H1 (cell line): ENCODE measurements around the gene RSBN1. TPM values are rescaled to one million over a fixed set of nuclear protein-coding genes. Genes with fewer than 3 reads are reported as not detected.

Source experiments
- ATF2 ChIP-seq: IDR thresholded peaks from 2 replicates; pipeline ENCODE4 v1.6.1; 2012; ENCODE audit warnings: low read length, inconsistent platforms
- EP300 ChIP-seq, 2 experiments: IDR thresholded peaks; 1 replicate in 1 of 2; 2 replicates in 1 of 2; pipeline ENCODE4 v1.6.1; 2011 to 2012; ENCODE audit warnings: low read depth in 2 of 2, low read length in 2 of 2, mild to moderate bottlenecking in 2 of 2, borderline replicate concordance in 1 of 2, inconsistent platforms in 1 of 2, moderate library complexity in 1 of 2
- RNF2 ChIP-seq: fragments of 200-900, 300-1000 bp; sonication (generic); IDR thresholded peaks from 2 replicates; pipeline ENCODE4 v1.7.1; 2016; ENCODE audit warnings: borderline replicate concordance, low read depth, mild to moderate bottlenecking, antibody characterized with exemption, low read length; ENCODE audit not compliant: poor library complexity, severe bottlenecking; ENCODE audit errors: missing control alignments
- polyA plus RNA-seq, 7 experiments: library from polyadenylated mRNA; depleted of rRNA in 3 of 7; stranded (reverse) in 5 of 7; unstranded in 2 of 7; fragments of >200 nt in 5 of 7; fragments of 200-250 nt in 2 of 7; gene quantifications; 1 replicate in 5 of 7; 2 replicates in 1 of 7; 4 replicates in 1 of 7; pipeline versions ENCODE4 v1.2.1 to v1.2.3, GENCODE V29; 2011 to 2013; ENCODE audit warnings: missing spikeins in 2 of 7, mixed read lengths in 2 of 7
- total RNA-seq: library from RNA; stranded (reverse); fragmentation: NEBNext Ultra II Directional; extraction: Animal tissue kit (Norgen Biotek cat#: 25700); gene quantifications from 2 replicates; pipeline ENCODE4 v1.2.1, GENCODE V29; 2021

Gene RSBN1
- total and polyA plus RNA-seq, 2 of the 8 experiments (the other 6 are each of a cell fraction or from before 2014, with no cell fraction given) = 4.2 to 17.6 TPM

- no peak for TF ChIP-seq RNF2
- no peak for TF ChIP-seq EP300 (IDR thresholded peaks at IDR 0.05; ENCODE audit: borderline replicate concordance in 1 of 2, low read depth in 2 of 2, low read length in 2 of 2)
- TF ChIP-seq ATF2 = no peak
- TF ChIP-seq, all 59 proteins: peak for 0
These were observed 19.8 kb downstream of the RSBN1 start (continued) for GRCh38 chr1:113792471-113792870.
